K562 (cell line): ENCODE measurements around the gene PSORS1C1. TPM values are rescaled to one million over a fixed set of nuclear protein-coding genes. Genes with fewer than 3 reads are reported as not detected.

Experiments used
- ATAC-seq: fragments of 200-7000 bp; cut with Tn5 transposase; 3 replicates; pipeline ENCODE4 v1.9.1; 2020; ENCODE audit warnings: moderate library complexity
- BruUV-seq: library from RNA; stranded (reverse); fragments of 400-500 nt; replicated peaks from 2 replicates; lab custom pipeline; 2021; lab: Mats Ljungman, UMichigan
- CTCF ChIA-PET: fragments of 300-600 bp; formaldehyde crosslinking; extraction: SDS; loops from one replicate; lab custom pipeline; 2021; ENCODE audit warnings: low intra/inter-chr PET ratio; lab: Yijun Ruan, JAX
- POLR2A ChIA-PET: fragments of 300-600, 350-650 bp; sonication (Branson Sonifier 250); formaldehyde crosslinking; extraction: SDS; loops from one replicate; lab custom pipeline; 2021; ENCODE audit warnings: antibody characterized with exemption, inconsistent platforms; lab: Yijun Ruan, JAX
- DNase-seq, 4 experiments: peaks; one replicate each; pipeline versions ENCODE4 v3.0.0 to v3.0.0-alpha.2; 2011 to 2018; ENCODE audit warnings: low spot score in 3 of 4, mixed read lengths in 3 of 4; ENCODE audit errors: extremely low read depth in 1 of 4
- FAIRE-seq: peaks from 2 replicates; lab custom pipeline; 2011; peaks lifted over from hg19 to GRCh38; lab: Jason Lieb, UNC
- H2AFZ ChIP-seq: 2 replicates; pipeline ENCODE4 v1.6.0; 2011; ENCODE audit warnings: low read depth, low read length, control low read depth, inconsistent platforms
- H3K27ac ChIP-seq: fragments of 200-600 bp; 3 replicates; pipeline ENCODE4 v1.8.0; 2011; ENCODE audit warnings: low read depth, mild to moderate bottlenecking, control low read depth, inconsistent platforms, low read length, moderate library complexity, mixed read lengths; ENCODE audit errors: extremely low read depth
- H3K27me3 ChIP-seq, 2 experiments: fragments of 300-600 bp in 1 of 2; 2 replicates in 1 of 2; 3 replicates in 1 of 2; pipeline versions ENCODE4 v1.6.0 to v1.8.0; 2011; ENCODE audit warnings: inconsistent platforms in 2 of 2, low read length in 2 of 2, mild to moderate bottlenecking in 1 of 2, mixed read lengths in 1 of 2, moderate library complexity in 1 of 2; ENCODE audit not compliant: control insufficient read depth in 2 of 2, insufficient read depth in 2 of 2
- H3K36me3 ChIP-seq: fragments of 300-600 bp; 3 replicates; pipeline ENCODE4 v1.8.0; 2011; ENCODE audit warnings: mild to moderate bottlenecking, low read length, inconsistent platforms; ENCODE audit not compliant: control insufficient read depth, insufficient read depth
- H3K4me1 ChIP-seq, 2 experiments: fragments of 200-600 bp in 1 of 2; replicated peaks in 1 of 2; 2 replicates in 1 of 2; 3 replicates in 1 of 2; pipeline versions ENCODE4 v1.5.1 to v1.8.0; 2011; ENCODE audit warnings: inconsistent platforms in 2 of 2, low read length in 2 of 2, mild to moderate bottlenecking in 1 of 2, mixed read lengths in 1 of 2, moderate library complexity in 1 of 2; ENCODE audit not compliant: control insufficient read depth in 2 of 2, insufficient read depth in 2 of 2
- H3K4me2 ChIP-seq: 2 replicates; pipeline ENCODE4 v1.6.1; 2011; ENCODE audit warnings: low read length, control low read depth, inconsistent platforms, mixed read lengths; ENCODE audit not compliant: insufficient read depth
- H3K4me3 ChIP-seq: fragments of 200-600 bp; sonication (generic), shearing (Covaris generic); 2 replicates; pipeline ENCODE4 v1.5.1; 2016; ENCODE audit warnings: control low read depth, inconsistent platforms
- H3K79me2 ChIP-seq: fragments of 200-600 bp; 3 replicates; pipeline ENCODE4 v1.8.0; 2011; ENCODE audit warnings: low read length, inconsistent platforms; ENCODE audit not compliant: control insufficient read depth, insufficient read depth
- H3K9ac ChIP-seq, 2 experiments: 2 replicates each; pipeline versions ENCODE4 v1.6.0 to v1.6.1; 2011; ENCODE audit warnings: low read depth in 2 of 2, low read length in 2 of 2, control low read depth in 1 of 2, inconsistent platforms in 1 of 2, mild to moderate bottlenecking in 1 of 2, mixed read lengths in 1 of 2; ENCODE audit not compliant: insufficient read depth in 1 of 2
- H3K9me1 ChIP-seq: one replicate; pipeline ENCODE4 v1.6.0; 2011; ENCODE audit warnings: inconsistent platforms, mild to moderate bottlenecking, low read length, moderate library complexity; ENCODE audit not compliant: control insufficient read depth, insufficient read depth
- H3K9me3 ChIP-seq: replicated peaks from 2 replicates; pipeline ENCODE4 v1.5.1; 2011; ENCODE audit warnings: low read depth, low read length, inconsistent platforms; ENCODE audit not compliant: control insufficient read depth, insufficient read depth
- H4K20me1 ChIP-seq: replicated peaks from 2 replicates; pipeline ENCODE4 v1.6.1; 2011; ENCODE audit warnings: low read length, inconsistent platforms, mixed read lengths; ENCODE audit not compliant: control insufficient read depth, insufficient read depth
- CTCF ChIP-seq, 3 experiments: IDR thresholded peaks in 2 of 3; conservative IDR thresholded peaks in 1 of 3; 2 replicates each; pipeline ENCODE4 v1.5.1; 2011 to 2012; ENCODE audit warnings: low read length in 3 of 3, mild to moderate bottlenecking in 3 of 3, control low read depth in 2 of 3, improper control_type of control experiment in 1 of 3, inconsistent platforms in 1 of 3, low read depth in 1 of 3, mixed read lengths in 1 of 3, moderate library complexity in 1 of 3; ENCODE audit not compliant: insufficient read depth in 2 of 3
- ELF2 ChIP-seq: fragments of 250-450 bp; sonication (Bioruptor Pico); IDR thresholded peaks from 2 replicates; pipeline ENCODE4 v1.5.0; 2021; ENCODE audit warnings: mild to moderate bottlenecking
- JUNB ChIP-seq: fragments of 450-650 bp; formaldehyde crosslinking; conservative IDR thresholded peaks from 2 replicates; pipeline ENCODE4 v1.4.0; 2020; ENCODE audit warnings: mild to moderate bottlenecking
- JUND ChIP-seq, 2 experiments: IDR thresholded peaks; 2 replicates in 1 of 2; 3 replicates in 1 of 2; pipeline ENCODE4 v1.6.1; 2011; ENCODE audit warnings: borderline replicate concordance in 2 of 2, low read depth in 2 of 2, low read length in 2 of 2, improper control_type of control experiment in 1 of 2, missing biosample characterization in 1 of 2, missing genetic modification characterization in 1 of 2, missing genetic modification reagents in 1 of 2
- MEF2D ChIP-seq: conservative IDR thresholded peaks from 2 replicates; pipeline ENCODE4 v1.6.1; 2016; ENCODE audit warnings: low read depth, missing genetic modification characterization, missing compliant biosample characterization
- MXD1 ChIP-seq: fragments of 250-450 bp; sonication (Bioruptor Pico); IDR thresholded peaks from 2 replicates; pipeline ENCODE4 v1.8.0; 2021; ENCODE audit warnings: borderline replicate concordance, mild to moderate bottlenecking, moderate library complexity; ENCODE audit not compliant: poor library complexity, severe bottlenecking
- NR0B1 ChIP-seq: fragments of 450-650 bp; IDR thresholded peaks from one replicate; pipeline ENCODE4 v1.6.1; 2018; ENCODE audit warnings: mild to moderate bottlenecking, moderate library complexity; ENCODE audit not compliant: partially characterized antibody
- PHF8 ChIP-seq: fragments of 200-600 bp; sonication (generic); IDR thresholded peaks from 2 replicates; pipeline ENCODE4 v1.6.1; 2012; ENCODE audit warnings: mixed run types, mild to moderate bottlenecking, inconsistent platforms, low read length, moderate library complexity, borderline replicate concordance
- RAD51 ChIP-seq: fragments of 450-650 bp; IDR thresholded peaks from 2 replicates; pipeline ENCODE4 v1.7.1; 2016; ENCODE audit warnings: low read depth, mild to moderate bottlenecking, borderline replicate concordance
- SAP30 ChIP-seq: fragments of 200-600 bp; sonication (generic); IDR thresholded peaks from 2 replicates; pipeline ENCODE4 v1.6.1; 2012; ENCODE audit warnings: borderline replicate concordance, low read depth, mild to moderate bottlenecking, moderate library complexity, low read length, control low read depth, inconsistent platforms; ENCODE audit not compliant: insufficient read depth, poor library complexity, severe bottlenecking
- SMARCA5 ChIP-seq: fragments of 450-650 bp; IDR thresholded peaks from 2 replicates; pipeline ENCODE4 v1.6.1; 2016
- THRA ChIP-seq: fragments of 450-650 bp; IDR thresholded peaks from 2 replicates; pipeline ENCODE4 v1.6.1; 2017; ENCODE audit warnings: mild to moderate bottlenecking, moderate library complexity
- ZBTB34 ChIP-seq: fragments of 250-450 bp; sonication (Bioruptor Pico); IDR thresholded peaks from 2 replicates; pipeline ENCODE4 v1.8.0; 2021; ENCODE audit warnings: mild to moderate bottlenecking, moderate library complexity
- ZNF23 ChIP-seq: fragments of 250-450 bp; sonication (Bioruptor Pico); IDR thresholded peaks from 2 replicates; pipeline ENCODE4 v1.4.0; 2020; ENCODE audit warnings: mild to moderate bottlenecking
- WGBS: fragments of 100-300 bp; shearing (Covaris generic); methylation state at CpG from one replicate; pipeline ENCODE4 v1.1.6; 2016; ENCODE audit warnings: low coverage, mixed read lengths; ENCODE audit not compliant: insufficient coverage; ENCODE audit errors: missing lambda C conversion rate; 5-methylcytosine and 5-hydroxymethylcytosine counted together
- in situ Hi-C: fragments of 300-500 bp; cut with MboI; formaldehyde crosslinking; loops from 4 replicates; pipeline ENCODE4 v1.15.0; 2018; ENCODE audit warnings: inconsistent platforms, mixed read lengths
- intact Hi-C: fragments of 100-400 bp; cut with micrococcal nuclease; formaldehyde crosslinking; loops from 2 replicates; pipeline ENCODE4 v1.14.2; 2022
- polyA plus RNA-seq, 8 experiments: library from polyadenylated mRNA; depleted of rRNA in 4 of 8; stranded (reverse) in 5 of 8; unstranded in 3 of 8; fragments of >200 nt; fragmentation: Nextera tagmentation in 2 of 8; fragmentation: Illumina TruSeq in 1 of 8; extraction: Ambion mirVana in 2 of 8; extraction: Trizol in 1 of 8; gene quantifications; 2 replicates each; pipeline versions ENCODE4 v1.2.1 to v1.2.3, GENCODE V29; 2011 to 2014; ENCODE audit warnings: inconsistent platforms in 1 of 8, missing spikeins in 1 of 8
- total RNA-seq, 7 experiments: library from RNA; depleted of rRNA in 6 of 7; stranded (reverse); fragments of >200 nt in 6 of 7; fragmentation: Illumina TruSeq in 2 of 7; extraction: Trizol in 2 of 7; gene quantifications; 2 replicates each; pipeline versions ENCODE4 v1.2.1 to v1.2.3, GENCODE V29; 2011 to 2021; ENCODE audit warnings: low replicate concordance in 1 of 7

PSORS1C1 gene
- total and polyA plus RNA-seq, 9 of the 15 experiments (the other 6 are each of a cell fraction or from before 2014, with no cell fraction given) = 0.11 TPM; not detected in 8

GRCh38 chr6:31139599-31139998 lies 25.0 kb downstream of the PSORS1C1 start:
- Histone ChIP-seq H3K9me1 (no peaks in the 10 kb centered on the region), H3K36me3 (peaks cover 22% of the 10 kb centered on the region; the same call in 2 of the 3 replicates), H3K4me3 (no peak overlapping the region), H4K20me1 (no peaks in the 10 kb centered on the region; the same call in 1 of the 2 replicates), H2AFZ (no peak overlapping the region), H3K27ac (no peak overlapping the region), H3K4me1 (peaks cover 3 to 13% of the 10 kb centered on the region in 2 experiments; a peak in 4 of 5 replicates), H3K9ac (no peak overlapping the region), H3K4me2 (no peak overlapping the region), H3K27me3 (peaks cover 3 to 14% of the 10 kb centered on the region in 2 experiments; a peak in 4 of 5 replicates), H3K9me3 (no peaks in the 10 kb centered on the region), H3K79me2 (no peaks in the 10 kb centered on the region)
- no peak for ATAC-seq
- WGBS = 10% methylated on average over 4 of the region's 4 CpGs
- ChIA-PET CTCF (interaction anchor here (3.5 kb wide), 1 partner anchor 52 kb away, joined by 77 read pairs; no protein-coding TSS in a partner anchor), POLR2A (interaction anchor here (1.3 to 1.4 kb wide), 2 partner anchors 33 to 58 kb away, joined by 3 to 5 read pairs; no protein-coding TSS in a partner anchor)
- intact Hi-C loops (no loop called here), in situ Hi-C loops (loop anchor here (5.0 kb wide), 2 partner anchors 53 to 228 kb away; no protein-coding TSS in a partner anchor)
- no TSS peak for BruUV-seq
- DNase-seq = no peak
- no peak for FAIRE-seq
- TF ChIP-seq ZBTB34 (CRISPR knock-in tag) (no peak), CTCF (IDR thresholded peaks at IDR 0.05 in 2 of 3, conservative IDR thresholded peaks at IDR 0.05 in 1 of 3; ENCODE audit: insufficient read depth in 2 of 3, low read depth in 1 of 3, low read length in 3 of 3) (no peak), MXD1 (CRISPR knock-in tag) (no peak), ELF2 (no peak), SMARCA5 (no peak), JUND (IDR thresholded peaks at IDR 0.05; ENCODE audit: borderline replicate concordance, low read depth, low read length) (no peak), JUND (tag; IDR thresholded peaks at IDR 0.05; ENCODE audit: borderline replicate concordance, low read depth, low read length) (no peak), PHF8 (no peak), THRA (no peak), RAD51 (no peak), SAP30 (no peak), MEF2D (tag) (no peak), NR0B1 (no peak), ZNF23 (CRISPR knock-in tag) (no peak), JUNB (CRISPR knock-in tag) (no peak)
